Chondrocyte (in vitro differentiated cells): Measurements from ENCODE around the gene SPTBN1. TPM values are rescaled to one million over a fixed set of nuclear protein-coding genes. Genes with fewer than 3 reads are reported as not detected.

Experiments used
- DNase-seq: peaks from one replicate; pipeline ENCODE4 v3.0.0; 2021; ENCODE audit warnings: mixed read lengths, low spot score
- H3K27ac Mint-ChIP-seq: one replicate; pipeline ENCODE4 v1.8.0; 2021; ENCODE audit warnings: mild to moderate bottlenecking, moderate library complexity, mixed read lengths; ENCODE audit not compliant: unreplicated experiment
- H3K27me3 Mint-ChIP-seq: 2 replicates; pipeline ENCODE4 v1.8.0; 2021; ENCODE audit warnings: low read depth, mixed read lengths
- H3K36me3 Mint-ChIP-seq: 2 replicates; pipeline ENCODE4 v1.8.0; 2021; ENCODE audit warnings: low read depth, mixed read lengths
- H3K4me1 Mint-ChIP-seq: 2 replicates; pipeline ENCODE4 v1.8.0; 2021; ENCODE audit warnings: low read depth, mild to moderate bottlenecking, mixed read lengths
- H3K4me3 Mint-ChIP-seq: one replicate; pipeline ENCODE4 v1.8.0; 2021; ENCODE audit warnings: mild to moderate bottlenecking, moderate library complexity, mixed read lengths; ENCODE audit not compliant: unreplicated experiment
- H3K9me3 Mint-ChIP-seq: 2 replicates; pipeline ENCODE4 v1.8.0; 2021; ENCODE audit warnings: low read depth, mixed read lengths
- total RNA-seq: library from RNA; stranded (reverse); gene quantifications from 3 replicates; pipeline ENCODE4 v1.2.1, GENCODE V29; 2021
- TF ChIP-seq, protein P1 (sequence below): fragments of 200-600 bp; sonication (generic); IDR thresholded peaks from 2 replicates; pipeline ENCODE4 v1.5.0; 2021; ENCODE audit warnings: antibody characterized with exemption, mild to moderate bottlenecking, moderate library complexity

Gene SPTBN1
- total RNA-seq, 1 donor from 2014 or later = 297 TPM

GRCh38 chr2:54671875-54672589, 215.9 kb downstream of the SPTBN1 start:
- peaks cover 32% of the 10 kb centered on the region for H3K4me1 Mint-ChIP-seq
- TF ChIP-seq, protein P1, sequence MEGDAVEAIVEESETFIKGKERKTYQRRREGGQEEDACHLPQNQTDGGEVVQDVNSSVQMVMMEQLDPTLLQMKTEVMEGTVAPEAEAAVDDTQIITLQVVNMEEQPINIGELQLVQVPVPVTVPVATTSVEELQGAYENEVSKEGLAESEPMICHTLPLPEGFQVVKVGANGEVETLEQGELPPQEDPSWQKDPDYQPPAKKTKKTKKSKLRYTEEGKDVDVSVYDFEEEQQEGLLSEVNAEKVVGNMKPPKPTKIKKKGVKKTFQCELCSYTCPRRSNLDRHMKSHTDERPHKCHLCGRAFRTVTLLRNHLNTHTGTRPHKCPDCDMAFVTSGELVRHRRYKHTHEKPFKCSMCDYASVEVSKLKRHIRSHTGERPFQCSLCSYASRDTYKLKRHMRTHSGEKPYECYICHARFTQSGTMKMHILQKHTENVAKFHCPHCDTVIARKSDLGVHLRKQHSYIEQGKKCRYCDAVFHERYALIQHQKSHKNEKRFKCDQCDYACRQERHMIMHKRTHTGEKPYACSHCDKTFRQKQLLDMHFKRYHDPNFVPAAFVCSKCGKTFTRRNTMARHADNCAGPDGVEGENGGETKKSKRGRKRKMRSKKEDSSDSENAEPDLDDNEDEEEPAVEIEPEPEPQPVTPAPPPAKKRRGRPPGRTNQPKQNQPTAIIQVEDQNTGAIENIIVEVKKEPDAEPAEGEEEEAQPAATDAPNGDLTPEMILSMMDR = no peak
- H3K27ac Mint-ChIP-seq = no peak overlapping the region
- DNase-seq = no peak
- H3K27me3 Mint-ChIP-seq = no peaks in the 10 kb centered on the region
- no peak overlapping the region for H3K4me3 Mint-ChIP-seq
- peaks cover 18% of the 10 kb centered on the region for H3K36me3 Mint-ChIP-seq
- no peaks in the 10 kb centered on the region for H3K9me3 Mint-ChIP-seq

DNA sequence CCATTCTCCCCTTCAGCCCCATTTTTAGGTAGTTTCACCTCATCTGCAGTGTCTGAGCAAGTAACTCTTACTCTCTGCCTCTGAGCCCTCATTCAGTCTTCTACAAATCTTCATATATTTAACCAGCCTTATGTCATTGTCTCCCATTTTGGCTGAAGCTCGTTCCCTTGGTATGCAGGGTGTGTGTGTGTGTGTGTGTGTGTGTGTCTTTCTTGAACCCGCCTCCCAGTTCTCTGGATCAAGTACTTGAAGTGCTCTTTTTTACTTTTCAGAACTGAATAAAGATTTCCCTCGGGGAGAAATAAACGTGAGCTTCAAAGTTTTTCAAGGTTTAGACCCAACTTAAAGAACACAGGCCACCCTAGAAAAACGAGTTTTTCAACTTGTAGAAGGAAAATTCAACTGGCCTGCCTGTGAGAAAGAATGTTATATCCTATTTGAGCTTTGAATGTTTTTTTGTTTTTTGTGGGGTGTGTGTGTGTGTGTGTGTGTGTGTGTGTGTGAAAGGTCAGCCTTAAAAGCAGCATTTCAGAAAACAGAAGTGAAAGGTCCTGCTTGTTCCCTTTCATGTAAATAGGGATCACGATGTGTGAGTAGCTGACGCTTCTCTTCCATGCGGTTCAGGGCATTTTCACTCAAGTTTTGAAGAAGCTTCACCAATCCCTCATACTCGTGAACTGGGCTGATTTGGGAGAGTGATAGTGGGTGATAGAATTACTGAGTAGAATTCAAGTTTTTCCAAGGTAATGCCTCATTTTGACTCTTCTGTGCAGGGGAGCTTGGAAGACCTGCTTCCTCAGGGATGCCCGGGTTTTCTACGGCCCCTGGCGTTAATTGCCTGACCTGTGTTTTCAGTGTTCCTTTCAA, 216.7 kb downstream of the SPTBN1 start:
- no peaks in the 10 kb centered on the region for H3K27me3 Mint-ChIP-seq
- H3K4me3 Mint-ChIP-seq = no peak overlapping the region
- H3K27ac Mint-ChIP-seq = no peak overlapping the region
- no peaks in the 10 kb centered on the region for H3K9me3 Mint-ChIP-seq
- TF ChIP-seq, protein P1 = no peak
- H3K36me3 Mint-ChIP-seq = peaks cover 16% of the 10 kb centered on the region
- H3K4me1 Mint-ChIP-seq = peaks cover 32% of the 10 kb centered on the region
- DNase-seq = no peak

DNA sequence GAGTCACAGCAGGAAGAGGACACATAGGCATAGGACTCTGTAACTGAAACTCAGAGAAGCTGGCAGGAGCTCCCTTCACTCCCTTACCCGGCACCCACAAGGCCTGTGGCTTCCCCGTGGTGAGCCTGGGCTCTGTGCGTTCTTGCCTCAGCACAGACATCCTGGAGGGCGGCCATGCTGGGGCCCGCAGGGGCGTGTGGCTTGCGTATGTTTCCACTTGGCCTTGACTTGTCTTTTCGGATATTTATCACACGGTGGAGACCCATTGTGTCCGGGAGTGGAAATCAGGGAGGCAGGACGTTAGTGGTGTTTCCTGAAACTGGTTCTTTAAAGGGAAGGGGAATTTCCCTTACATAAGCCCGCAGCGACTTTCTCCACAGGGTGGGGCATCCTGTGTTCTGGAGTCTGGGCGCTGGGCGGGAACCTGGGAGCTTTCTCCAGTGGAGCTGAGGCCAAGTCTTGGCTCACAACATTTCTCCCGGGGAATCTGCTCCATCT, 217.4 kb downstream of the SPTBN1 start:
- no peaks in the 10 kb centered on the region for H3K9me3 Mint-ChIP-seq
- no peak overlapping the region for H3K27ac Mint-ChIP-seq
- no peak overlapping the region for H3K4me3 Mint-ChIP-seq
- peaks cover 32% of the 10 kb centered on the region for H3K4me1 Mint-ChIP-seq
- peaks cover 11% of the 10 kb centered on the region for H3K36me3 Mint-ChIP-seq
- no peaks in the 10 kb centered on the region for H3K27me3 Mint-ChIP-seq
- TF ChIP-seq, protein P1 = no peak
- DNase-seq = no peak

- Mint-ChIP-seq H3K9me3 (no peaks in the 10 kb centered on the region), H3K4me1 (peaks cover 21% of the 10 kb centered on the region), H3K27me3 (no peaks in the 10 kb centered on the region), H3K4me3 (no peak overlapping the region), H3K36me3 (peaks cover 7% of the 10 kb centered on the region), H3K27ac (no peak overlapping the region)
- DNase-seq = no peak
- TF ChIP-seq, protein P1 = no peak
These were observed 219.2 kb downstream of the SPTBN1 start for GRCh38 chr2:54675281-54675680.

GRCh38 chr2:54675738-54676137, 219.6 kb downstream of the SPTBN1 start:
- DNase-seq = no peak
- H3K4me3 Mint-ChIP-seq = no peak overlapping the region
- H3K27me3 Mint-ChIP-seq = no peaks in the 10 kb centered on the region
- H3K4me1 Mint-ChIP-seq = peaks cover 18% of the 10 kb centered on the region
- H3K27ac Mint-ChIP-seq = no peak overlapping the region
- TF ChIP-seq, protein P1 = no peak
- H3K36me3 Mint-ChIP-seq = peaks cover 3% of the 10 kb centered on the region
- H3K9me3 Mint-ChIP-seq = no peaks in the 10 kb centered on the region
